PC-3 (cell line): Measurements from ENCODE around the gene SRCAP. TPM values are rescaled to one million over a fixed set of nuclear protein-coding genes. Genes with fewer than 3 reads are reported as not detected.
"Not testable (repeated sequence)": the region's sequence is repeated elsewhere in the genome, so short reads cannot be mapped to it uniquely, and the experiment has no call there.

Experiments
- ATAC-seq: fragments of 200-7000 bp; cut with Tn5 transposase; 2 replicates; pipeline ENCODE4 v1.9.1; 2020; ENCODE audit warnings: mild to moderate bottlenecking, moderate library complexity
- BruUV-seq: library from RNA; stranded (reverse); fragments of 400-500 nt; replicated peaks from 2 replicates; lab custom pipeline; 2021; lab: Mats Ljungman, UMichigan
- CTCF ChIA-PET: fragments of 300-600 bp; sonication (Branson Sonifier 250); formaldehyde crosslinking; loops from one replicate; lab custom pipeline; 2022; ENCODE audit warnings: antibody characterized with exemption; lab: Charles Lee
- POLR2A ChIA-PET: fragments of 300-600 bp; sonication (Branson Sonifier 250); formaldehyde crosslinking; loops from one replicate; lab custom pipeline; 2022; ENCODE audit warnings: antibody characterized with exemption; ENCODE audit not compliant: unreplicated experiment; lab: Charles Lee
- DNase-seq: peaks from one replicate; pipeline ENCODE4 v3.0.0-alpha.2; 2015
- H2AFZ ChIP-seq: fragments of 300-600 bp; sonication (generic); 2 replicates; pipeline ENCODE4 v1.6.0; 2016; ENCODE audit warnings: antibody characterized with exemption, low read length
- H3F3A ChIP-seq: fragments of 300-600 bp; sonication (generic); one replicate; pipeline ENCODE4 v1.6.0; 2017; ENCODE audit warnings: antibody characterized with exemption, low read length, control low read depth, mild to moderate bottlenecking; ENCODE audit not compliant: unreplicated experiment
- H3K27ac ChIP-seq: fragments of 300-600 bp; sonication (generic); 2 replicates; pipeline ENCODE4 v1.5.1; 2016; ENCODE audit warnings: mild to moderate bottlenecking, low read length
- H3K27me3 ChIP-seq: fragments of 300-600 bp; sonication (generic); 2 replicates; pipeline ENCODE4 v1.6.1; 2016; ENCODE audit warnings: low read length, mixed read lengths
- H3K36me3 ChIP-seq: fragments of 300-600 bp; sonication (generic); 2 replicates; pipeline ENCODE4 v1.6.1; 2016; ENCODE audit warnings: low read depth, mixed run types, low read length, mixed read lengths
- H3K4me1 ChIP-seq: fragments of 300-600 bp; sonication (generic); 2 replicates; pipeline ENCODE4 v1.5.1; 2016; ENCODE audit warnings: low read length; ENCODE audit not compliant: insufficient read depth
- H3K4me2 ChIP-seq: fragments of 300-600 bp; sonication (generic); 2 replicates; pipeline ENCODE4 v1.6.0; 2016; ENCODE audit warnings: low read length
- H3K4me3 ChIP-seq: fragments of 300-600 bp; sonication (generic); 2 replicates; pipeline ENCODE4 v1.5.1; 2016; ENCODE audit warnings: mild to moderate bottlenecking, low read length, mixed read lengths
- H3K79me2 ChIP-seq: fragments of 300-600 bp; sonication (generic); 2 replicates; pipeline ENCODE4 v1.6.1; 2017; ENCODE audit warnings: low read length, mixed read lengths
- H3K9ac ChIP-seq: fragments of 300-600 bp; sonication (generic); 2 replicates; pipeline ENCODE4 v1.6.0; 2016; ENCODE audit warnings: mild to moderate bottlenecking, low read length
- H3K9me2 ChIP-seq: fragments of 300-600 bp; sonication (generic); replicated peaks from 2 replicates; pipeline ENCODE4 v1.6.1; 2016; ENCODE audit warnings: mixed run types, low read length, mixed read lengths
- H3K9me3 ChIP-seq: fragments of 300-600 bp; sonication (generic); 2 replicates; pipeline ENCODE4 v1.6.1; 2016; ENCODE audit warnings: low read length, mixed read lengths
- H4K20me1 ChIP-seq: fragments of 300-600 bp; sonication (generic); 2 replicates; pipeline ENCODE4 v1.6.1; 2016; ENCODE audit warnings: low read length, mixed read lengths
- EZH2 ChIP-seq: fragments of 300-600 bp; sonication (generic); IDR thresholded peaks from one replicate; pipeline ENCODE4 v1.6.1; 2017; ENCODE audit warnings: antibody characterized with exemption, mild to moderate bottlenecking, low read length; ENCODE audit not compliant: unreplicated experiment
- EZH2phosphoT487 ChIP-seq: fragments of 300-600 bp; sonication (generic); IDR thresholded peaks from 2 replicates; pipeline ENCODE4 v1.6.1; 2018; ENCODE audit warnings: mild to moderate bottlenecking, antibody characterized with exemption, low read length, borderline replicate concordance
- intact Hi-C: fragments of 100-400 bp; cut with micrococcal nuclease; formaldehyde crosslinking; loops from 2 replicates; pipeline ENCODE4 v1.9.0; 2023
- total RNA-seq: library from RNA; depleted of rRNA; stranded (reverse); fragments of >200 nt; gene quantifications from 2 replicates; pipeline ENCODE4 v1.2.3, GENCODE V29; 2014
- TF ChIP-seq, protein P1 (sequence below): fragments of 300-600 bp; sonication (generic); conservative IDR thresholded peaks from 2 replicates; pipeline ENCODE4 v1.5.1; 2017; ENCODE audit warnings: antibody characterized with exemption, low read depth, mild to moderate bottlenecking, low read length

Gene SRCAP
- total RNA-seq, 1 experiment from 2014 or later, result 19.0 TPM

DNA sequence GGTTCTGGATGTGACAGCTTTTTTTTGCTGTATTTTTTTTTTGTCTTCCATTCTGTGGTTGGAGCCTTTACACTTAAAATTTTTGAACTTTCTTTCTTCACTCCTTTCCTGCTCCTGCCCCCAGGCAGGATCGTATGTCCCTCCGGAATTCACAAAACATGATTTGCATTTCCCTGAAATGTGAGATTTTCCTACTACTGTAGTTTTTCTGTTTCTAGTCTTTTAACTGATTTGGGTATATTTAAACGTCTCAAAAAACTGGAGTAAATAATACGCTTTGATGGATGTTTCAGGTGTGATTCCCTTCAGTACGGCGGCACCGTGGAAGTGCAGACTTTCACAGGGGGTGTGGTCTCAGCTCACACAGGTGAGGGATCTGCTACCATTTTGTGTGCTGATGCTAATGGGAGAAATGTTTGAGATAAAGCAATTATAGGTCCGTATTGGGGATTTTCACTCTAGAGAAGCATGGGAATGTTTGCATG, 686 bp downstream of the SRCAP start:
- no TSS peak for BruUV-seq
- TF ChIP-seq EZH2, result no peak
- TF ChIP-seq EZH2phosphoT487, result no peak
- TF ChIP-seq, protein P1, sequence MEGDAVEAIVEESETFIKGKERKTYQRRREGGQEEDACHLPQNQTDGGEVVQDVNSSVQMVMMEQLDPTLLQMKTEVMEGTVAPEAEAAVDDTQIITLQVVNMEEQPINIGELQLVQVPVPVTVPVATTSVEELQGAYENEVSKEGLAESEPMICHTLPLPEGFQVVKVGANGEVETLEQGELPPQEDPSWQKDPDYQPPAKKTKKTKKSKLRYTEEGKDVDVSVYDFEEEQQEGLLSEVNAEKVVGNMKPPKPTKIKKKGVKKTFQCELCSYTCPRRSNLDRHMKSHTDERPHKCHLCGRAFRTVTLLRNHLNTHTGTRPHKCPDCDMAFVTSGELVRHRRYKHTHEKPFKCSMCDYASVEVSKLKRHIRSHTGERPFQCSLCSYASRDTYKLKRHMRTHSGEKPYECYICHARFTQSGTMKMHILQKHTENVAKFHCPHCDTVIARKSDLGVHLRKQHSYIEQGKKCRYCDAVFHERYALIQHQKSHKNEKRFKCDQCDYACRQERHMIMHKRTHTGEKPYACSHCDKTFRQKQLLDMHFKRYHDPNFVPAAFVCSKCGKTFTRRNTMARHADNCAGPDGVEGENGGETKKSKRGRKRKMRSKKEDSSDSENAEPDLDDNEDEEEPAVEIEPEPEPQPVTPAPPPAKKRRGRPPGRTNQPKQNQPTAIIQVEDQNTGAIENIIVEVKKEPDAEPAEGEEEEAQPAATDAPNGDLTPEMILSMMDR, result no peak

DNA sequence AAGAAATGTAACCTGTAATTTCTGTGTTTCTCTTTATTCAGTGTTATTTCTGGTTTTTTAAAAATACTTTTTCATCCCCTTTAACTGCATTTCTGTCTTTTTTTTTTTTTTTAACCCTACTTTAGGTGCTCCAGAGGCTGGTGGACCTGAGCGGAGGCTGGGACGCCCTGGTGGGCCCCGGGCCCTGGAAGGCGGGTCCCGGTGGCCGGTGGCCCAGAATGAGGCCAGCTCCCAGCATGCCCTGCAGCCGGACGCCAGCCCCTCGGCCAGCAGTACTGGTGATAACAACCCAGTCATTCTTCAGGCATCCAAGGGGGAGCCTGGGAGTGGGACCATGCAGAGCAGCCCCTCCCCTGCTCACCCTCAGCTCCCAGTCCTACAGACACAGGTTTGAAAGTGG, 1.5 kb downstream of the SRCAP start:
- no peak for ATAC-seq
- H3K27ac ChIP-seq, result no peak overlapping the region
- CTCF ChIA-PET, result no interaction called here

More for the DNA sequence above, 686 bp downstream of the SRCAP start:
- peaks cover 21% of the 10 kb centered on the region for H3K36me3 ChIP-seq
- H3K9me3 ChIP-seq, result no peaks in the 10 kb centered on the region
- ChIA-PET POLR2A (no interaction called here), CTCF (no interaction called here)
- no peak for DNase-seq
- H3K9me2 ChIP-seq, result no peaks in the 10 kb centered on the region
- H3K4me2 ChIP-seq, result peak overlapping the region; percentile 97
- no peak for ATAC-seq
- H3K4me1 ChIP-seq, result peaks cover 18% of the 10 kb centered on the region
- peak overlapping the region; percentile 100 for H3K9ac ChIP-seq
- intact Hi-C loops, result no loop called here
- H3K79me2 ChIP-seq, result peaks cover 37% of the 10 kb centered on the region
- H2AFZ ChIP-seq, result no peak overlapping the region
- 0 out of 2 replicates have a peak, but pooled peaks cover 7% of the 10 kb centered on the region for H4K20me1 ChIP-seq
- H3K27me3 ChIP-seq, result no peaks in the 10 kb centered on the region
- H3F3A ChIP-seq, result no peaks in the 10 kb centered on the region
- H3K4me3 ChIP-seq, result peak overlapping the region; percentile 82
- peak overlapping the region; percentile 99 for H3K27ac ChIP-seq

DNA sequence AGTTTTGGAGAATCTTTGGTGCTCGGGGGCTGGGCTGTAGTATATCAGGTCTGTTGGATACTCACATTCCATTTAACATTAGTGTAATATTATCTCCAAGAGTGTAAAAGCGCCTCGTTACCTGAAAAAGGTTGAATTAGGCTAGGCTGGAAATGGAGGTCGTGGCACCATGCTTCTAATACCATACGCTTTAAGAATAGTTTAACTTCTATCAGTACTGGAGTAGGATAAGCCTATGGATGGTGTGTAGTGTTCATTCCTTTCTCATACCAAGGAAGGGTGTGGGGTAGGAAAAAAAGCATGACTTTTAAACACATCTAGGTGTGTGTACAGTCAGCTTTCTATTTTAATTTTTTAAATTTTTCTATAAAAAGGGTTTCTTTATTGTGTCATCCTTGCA, 2.0 kb downstream of the SRCAP start:
- ChIA-PET POLR2A (no interaction called here), CTCF (no interaction called here)
- Histone ChIP-seq H4K20me1 (0 out of 2 replicates have a peak, but pooled peaks cover 7% of the 10 kb centered on the region), H3K27ac (no peak overlapping the region), H3K9me2 (no peaks in the 10 kb centered on the region), H3K27me3 (no peaks in the 10 kb centered on the region), H3K36me3 (peaks cover 22% of the 10 kb centered on the region), H3K9me3 (no peaks in the 10 kb centered on the region), H3K4me1 (peaks cover 18% of the 10 kb centered on the region), H3K9ac (no peak overlapping the region), H3K79me2 (peaks cover 37% of the 10 kb centered on the region), H3K4me3 (peak overlapping the region; percentile 82; the same call in 1 of the 2 replicates), H3K4me2 (peak overlapping the region; percentile 97), H3F3A (no peaks in the 10 kb centered on the region), H2AFZ (no peak overlapping the region)
- intact Hi-C loops, result no loop called here
- no peak for ATAC-seq
- BruUV-seq, result no TSS peak
- DNase-seq, result no peak
- TF ChIP-seq EZH2phosphoT487, result no peak
- TF ChIP-seq EZH2, result no peak
- TF ChIP-seq, protein P1, result no peak

More for the DNA sequence above, 1.5 kb downstream of the SRCAP start:
- Histone ChIP-seq H3K9me2 (no peaks in the 10 kb centered on the region), H3K4me3 (peak overlapping the region; percentile 82), H3K9ac (peak overlapping the region; percentile 100), H3K9me3 (no peaks in the 10 kb centered on the region), H4K20me1 (0 out of 2 replicates have a peak, but pooled peaks cover 7% of the 10 kb centered on the region), H3K36me3 (peaks cover 21% of the 10 kb centered on the region), H3F3A (no peaks in the 10 kb centered on the region), H3K27me3 (no peaks in the 10 kb centered on the region), H2AFZ (no peak overlapping the region), H3K79me2 (peaks cover 37% of the 10 kb centered on the region), H3K4me2 (peak overlapping the region; percentile 97), H3K4me1 (peaks cover 18% of the 10 kb centered on the region)
- TF ChIP-seq EZH2 (no peak), EZH2phosphoT487 (no peak)
- TF ChIP-seq, protein P1, result no peak
- no peak for DNase-seq
- intact Hi-C loops, result no loop called here
- no TSS peak for BruUV-seq
- POLR2A ChIA-PET, result no interaction called here

DNA sequence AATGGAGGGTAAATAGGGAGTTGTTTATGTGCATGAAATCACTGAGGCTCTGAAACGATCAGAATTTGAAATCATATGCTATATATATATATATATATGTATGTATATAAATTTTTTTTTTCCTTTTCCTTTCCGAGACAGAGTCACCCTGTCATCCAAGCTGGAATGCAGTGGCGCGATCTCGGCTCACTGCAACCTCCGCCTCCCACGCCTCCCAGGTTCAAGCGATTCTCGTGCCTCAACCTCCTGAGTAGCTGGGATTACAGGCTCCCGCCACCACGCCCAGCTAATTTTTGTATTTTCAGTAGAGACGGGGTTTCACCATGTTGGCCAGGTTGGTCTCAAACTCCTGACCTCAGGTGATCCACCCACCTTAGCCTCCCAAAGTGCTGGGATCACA, 4.1 kb downstream of the SRCAP start:
- H3K27ac ChIP-seq, H3F3A ChIP-seq, H3K4me3 ChIP-seq, H4K20me1 ChIP-seq, DNase-seq, H2AFZ ChIP-seq, CTCF ChIA-PET, H3K9me2 ChIP-seq, BruUV-seq, H3K9me3 ChIP-seq, H3K9ac ChIP-seq, H3K27me3 ChIP-seq, intact Hi-C loops, H3K4me2 ChIP-seq, ATAC-seq, POLR2A ChIA-PET: not testable (repeated sequence)
- peaks cover 43% of the 10 kb centered on the region for H3K36me3 ChIP-seq
- H3K4me1 ChIP-seq, result peaks cover 13% of the 10 kb centered on the region
- H3K79me2 ChIP-seq, result peaks cover 37% of the 10 kb centered on the region
